H1 (cell line): ENCODE results near the gene ARHGEF5. TPM values are rescaled to one million over a fixed set of nuclear protein-coding genes. Genes with fewer than 3 reads are reported as not detected.

ENCODE experiments used
- ASH2L ChIP-seq: fragments of 200-600, 300-600 bp; sonication (generic); IDR thresholded peaks from one replicate; pipeline ENCODE4 v1.7.1; 2017; ENCODE audit warnings: low read length
- GTF2F1 ChIP-seq: IDR thresholded peaks from 2 replicates; pipeline ENCODE4 v1.6.1; 2012; ENCODE audit warnings: low read depth, low read length, improper control_type of control experiment, borderline replicate concordance
- RNF2 ChIP-seq: fragments of 200-900, 300-1000 bp; sonication (generic); IDR thresholded peaks from 2 replicates; pipeline ENCODE4 v1.7.1; 2016; ENCODE audit warnings: borderline replicate concordance, low read depth, mild to moderate bottlenecking, antibody characterized with exemption, low read length; ENCODE audit not compliant: poor library complexity, severe bottlenecking; ENCODE audit errors: missing control alignments
- polyA plus RNA-seq, 7 experiments: library from polyadenylated mRNA; depleted of rRNA in 3 of 7; stranded (reverse) in 5 of 7; unstranded in 2 of 7; fragments of >200 nt in 5 of 7; fragments of 200-250 nt in 2 of 7; gene quantifications; 1 replicate in 5 of 7; 2 replicates in 1 of 7; 4 replicates in 1 of 7; pipeline versions ENCODE4 v1.2.1 to v1.2.3, GENCODE V29; 2011 to 2013; ENCODE audit warnings: missing spikeins in 2 of 7, mixed read lengths in 2 of 7
- total RNA-seq: library from RNA; stranded (reverse); fragmentation: NEBNext Ultra II Directional; extraction: Animal tissue kit (Norgen Biotek cat#: 25700); gene quantifications from 2 replicates; pipeline ENCODE4 v1.2.1, GENCODE V29; 2021

The ARHGEF5 gene
- total and polyA plus RNA-seq, 2 of the 8 experiments (the other 6 are each of a cell fraction or from before 2014, with no cell fraction given), result 12.8 to 34.6 TPM

DNA sequence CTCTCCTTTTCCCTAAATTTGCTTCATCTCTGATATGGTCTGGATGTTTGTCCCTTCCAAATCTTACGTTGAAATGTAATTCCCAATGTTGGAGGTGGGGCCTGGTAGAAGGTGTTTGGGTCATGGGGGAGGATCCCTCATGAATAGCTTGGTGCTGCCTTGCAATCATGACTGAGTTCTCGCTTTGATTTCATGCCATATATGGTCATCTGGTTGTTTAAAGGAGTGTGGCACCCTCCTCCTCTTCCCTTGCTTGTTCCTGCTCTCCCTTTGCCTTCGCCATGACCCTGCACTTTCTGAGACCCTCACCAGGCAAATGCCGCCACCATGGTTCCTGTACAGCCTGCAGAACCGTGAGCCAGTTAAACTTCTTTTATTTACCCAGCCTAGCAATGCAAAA is 33.7 kb downstream of the ARHGEF5 start (continued):
- TF ChIP-seq RNF2 (no peak), ASH2L (peak; percentile 31), GTF2F1 (no peak)
